Smooth muscle cell (in vitro differentiated cells): Measurements from ENCODE around the gene SH3BGRL3. TPM values are rescaled to one million over a fixed set of nuclear protein-coding genes. Genes with fewer than 3 reads are reported as not detected.

ENCODE experiments used
- DNase-seq: peaks from one replicate; lab custom pipeline; 2025; ENCODE audit not compliant: unreplicated experiment; lab: John Stamatoyannopoulos, UW
- H2AFZ ChIP-seq: fragments of 200-600 bp; sonication (generic); 2 replicates; pipeline ENCODE4 v1.6.0; 2016; ENCODE audit warnings: antibody characterized with exemption, low read depth, mild to moderate bottlenecking
- H3F3A ChIP-seq: fragments of 200-600 bp; sonication (generic); 2 replicates; pipeline ENCODE4 v1.6.0; 2017; ENCODE audit warnings: antibody characterized with exemption, low read depth
- H3K27ac ChIP-seq: fragments of 200-600 bp; sonication (generic); 2 replicates; pipeline ENCODE4 v1.5.1; 2016; ENCODE audit warnings: low read depth, mild to moderate bottlenecking
- H3K27me3 ChIP-seq: fragments of 200-600 bp; sonication (generic); 2 replicates; pipeline ENCODE4 v1.6.1; 2016; ENCODE audit warnings: low read depth, mild to moderate bottlenecking
- H3K36me3 ChIP-seq: fragments of 200-600 bp; sonication (generic); 2 replicates; pipeline ENCODE4 v1.5.1; 2016; ENCODE audit warnings: low read depth
- H3K4me1 ChIP-seq: fragments of 200-600 bp; sonication (generic); 2 replicates; pipeline ENCODE4 v1.5.1; 2016; ENCODE audit warnings: low read depth
- H3K4me2 ChIP-seq: fragments of 200-600 bp; sonication (generic); 2 replicates; pipeline ENCODE4 v1.6.0; 2016; ENCODE audit warnings: mild to moderate bottlenecking
- H3K4me3 ChIP-seq: fragments of 200-600 bp; sonication (generic); 2 replicates; pipeline ENCODE4 v1.5.1; 2016; ENCODE audit warnings: mild to moderate bottlenecking
- H3K79me2 ChIP-seq: fragments of 200-600 bp; sonication (generic); 2 replicates; pipeline ENCODE4 v1.6.0; 2016; ENCODE audit warnings: low read depth, mild to moderate bottlenecking
- H3K9ac ChIP-seq: fragments of 200-600 bp; sonication (generic); 2 replicates; pipeline ENCODE4 v1.6.0; 2016; ENCODE audit warnings: low read depth
- H3K9me3 ChIP-seq: fragments of 200-600 bp; sonication (generic); replicated peaks from 2 replicates; pipeline ENCODE4 v1.5.1; 2016; ENCODE audit warnings: low read depth
- H4K20me1 ChIP-seq: fragments of 200-600 bp; sonication (generic); 2 replicates; pipeline ENCODE4 v1.6.0; 2016; ENCODE audit warnings: low read depth
- WGBS: methylation state at CpG from one replicate; pipeline ENCODE4 v1.1.7; 2016; ENCODE audit warnings: low lambda C conversion rate; 5-methylcytosine and 5-hydroxymethylcytosine counted together
- polyA plus RNA-seq: library from polyadenylated mRNA; unstranded; fragments of >200 nt; fragmentation: Nextera tagmentation; extraction: Ambion mirVana; gene quantifications from 2 replicates; pipeline ENCODE4 v1.2.1, GENCODE V29; 2016
- total RNA-seq: library from RNA; depleted of rRNA; stranded (reverse); fragments of >200 nt; gene quantifications from 2 replicates; pipeline ENCODE4 v1.2.3, GENCODE V29; 2014
- TF ChIP-seq, protein P1 (sequence below): fragments of 200-600 bp; sonication (generic); IDR thresholded peaks from 2 replicates; pipeline ENCODE4 v1.5.1; 2017; ENCODE audit warnings: borderline replicate concordance, mild to moderate bottlenecking, antibody characterized with exemption; ENCODE audit not compliant: insufficient read depth, poor library complexity, severe bottlenecking

SH3BGRL3 gene
- total and polyA plus RNA-seq, 2 experiments from 2014 or later: 241 to 1,367 TPM

DNA sequence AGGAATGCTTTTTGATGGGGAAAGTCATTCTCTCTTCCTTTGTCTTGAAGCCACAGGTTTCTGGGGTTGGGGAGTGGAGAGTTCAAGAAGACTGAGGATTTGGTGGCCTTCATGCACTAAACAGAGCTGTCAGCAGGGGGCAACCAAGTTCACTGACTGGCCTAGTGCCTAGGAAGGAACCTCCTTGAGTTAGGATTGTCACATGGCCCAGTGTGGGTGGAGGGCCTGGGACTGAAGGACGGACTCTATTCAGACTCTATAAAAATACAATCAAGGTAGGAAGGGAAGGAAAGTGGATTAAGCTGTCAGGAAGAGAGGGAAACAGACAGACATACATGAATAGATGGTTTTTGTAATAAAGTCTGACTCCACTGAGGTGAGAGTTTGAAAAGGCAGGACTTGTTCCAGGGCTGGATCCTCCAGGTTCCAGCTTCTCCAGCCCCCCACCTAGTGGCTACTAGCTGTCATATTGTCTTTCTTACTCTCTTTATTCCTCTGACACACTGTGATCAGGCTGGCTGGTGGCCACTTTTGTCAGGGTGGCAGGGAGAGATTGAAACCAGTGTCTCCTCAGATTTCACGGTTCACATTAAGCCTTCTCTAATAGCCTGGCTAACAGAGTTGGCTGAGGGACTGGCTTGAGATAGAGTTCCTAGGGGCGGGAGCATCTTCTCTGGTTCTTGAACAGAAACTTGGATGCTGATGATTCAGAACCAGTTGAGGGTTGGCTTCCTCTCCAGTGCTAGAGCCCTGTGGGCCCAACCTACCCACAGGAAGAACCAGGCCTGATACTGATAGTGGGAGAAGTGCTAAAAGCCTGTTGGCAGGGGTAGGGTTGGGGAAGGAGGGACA is 4.1 kb upstream of the SH3BGRL3 start:
- 4% methylated on average over 3 of the region's 3 CpGs for WGBS
- Histone ChIP-seq H3K79me2 (no peaks in the 10 kb centered on the region), H3K4me2 (peak overlapping the region; percentile 44)

DNA sequence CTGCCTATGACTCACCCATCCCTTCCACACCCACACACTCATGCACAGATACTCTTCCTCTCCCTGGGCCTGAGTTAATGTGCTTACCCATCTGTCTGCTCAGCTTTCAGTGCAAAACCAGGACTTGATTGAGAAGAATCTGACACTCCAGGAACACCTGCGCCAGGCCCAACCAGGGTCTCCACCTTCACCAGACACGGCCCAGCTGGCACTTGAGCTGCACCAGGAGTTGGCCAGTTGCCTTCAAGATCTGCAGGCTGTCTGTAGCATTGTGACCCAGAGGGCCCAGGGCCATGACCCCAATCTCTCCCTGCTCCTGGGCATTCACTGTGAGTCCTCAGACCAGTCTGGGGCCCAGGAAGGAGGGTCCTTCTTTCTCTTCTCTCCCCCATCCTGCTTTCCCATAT is 3.5 kb upstream of the SH3BGRL3 start:
- H3K9ac ChIP-seq: peak overlapping the region; percentile 8
- no peaks in the 10 kb centered on the region for H3K27me3 ChIP-seq
- no peak overlapping the region for H3K4me3 ChIP-seq
- H3K36me3 ChIP-seq: no peaks in the 10 kb centered on the region
- H3K27ac ChIP-seq: peak overlapping the region; percentile 96
- H3K4me1 ChIP-seq: peaks cover 44% of the 10 kb centered on the region
- 86% methylated on average over 2 of the region's 2 CpGs for WGBS
- H2AFZ ChIP-seq: no peak overlapping the region
- no peaks in the 10 kb centered on the region for H3K79me2 ChIP-seq
- peak overlapping the region; percentile 94 for H3K4me2 ChIP-seq
- H4K20me1 ChIP-seq: peaks cover 11% of the 10 kb centered on the region
- TF ChIP-seq, protein P1, sequence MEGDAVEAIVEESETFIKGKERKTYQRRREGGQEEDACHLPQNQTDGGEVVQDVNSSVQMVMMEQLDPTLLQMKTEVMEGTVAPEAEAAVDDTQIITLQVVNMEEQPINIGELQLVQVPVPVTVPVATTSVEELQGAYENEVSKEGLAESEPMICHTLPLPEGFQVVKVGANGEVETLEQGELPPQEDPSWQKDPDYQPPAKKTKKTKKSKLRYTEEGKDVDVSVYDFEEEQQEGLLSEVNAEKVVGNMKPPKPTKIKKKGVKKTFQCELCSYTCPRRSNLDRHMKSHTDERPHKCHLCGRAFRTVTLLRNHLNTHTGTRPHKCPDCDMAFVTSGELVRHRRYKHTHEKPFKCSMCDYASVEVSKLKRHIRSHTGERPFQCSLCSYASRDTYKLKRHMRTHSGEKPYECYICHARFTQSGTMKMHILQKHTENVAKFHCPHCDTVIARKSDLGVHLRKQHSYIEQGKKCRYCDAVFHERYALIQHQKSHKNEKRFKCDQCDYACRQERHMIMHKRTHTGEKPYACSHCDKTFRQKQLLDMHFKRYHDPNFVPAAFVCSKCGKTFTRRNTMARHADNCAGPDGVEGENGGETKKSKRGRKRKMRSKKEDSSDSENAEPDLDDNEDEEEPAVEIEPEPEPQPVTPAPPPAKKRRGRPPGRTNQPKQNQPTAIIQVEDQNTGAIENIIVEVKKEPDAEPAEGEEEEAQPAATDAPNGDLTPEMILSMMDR: no peak
- no peaks in the 10 kb centered on the region for H3K9me3 ChIP-seq
- peaks cover 43% of the 10 kb centered on the region for H3F3A ChIP-seq
- no peak for DNase-seq

More for the DNA sequence above, 4.1 kb upstream of the SH3BGRL3 start:
- TF ChIP-seq, protein P1: peak; percentile 63
- Histone ChIP-seq H3F3A (peaks cover 43% of the 10 kb centered on the region), H3K36me3 (no peaks in the 10 kb centered on the region), H3K9me3 (no peaks in the 10 kb centered on the region), H4K20me1 (peaks cover 5% of the 10 kb centered on the region), H3K27me3 (no peaks in the 10 kb centered on the region), H2AFZ (no peak overlapping the region), H3K4me3 (no peak overlapping the region), H3K4me1 (peaks cover 38% of the 10 kb centered on the region), H3K27ac (peak overlapping the region; percentile 96), H3K9ac (peak overlapping the region; percentile 41)
- peak; percentile 31 for DNase-seq

DNA sequence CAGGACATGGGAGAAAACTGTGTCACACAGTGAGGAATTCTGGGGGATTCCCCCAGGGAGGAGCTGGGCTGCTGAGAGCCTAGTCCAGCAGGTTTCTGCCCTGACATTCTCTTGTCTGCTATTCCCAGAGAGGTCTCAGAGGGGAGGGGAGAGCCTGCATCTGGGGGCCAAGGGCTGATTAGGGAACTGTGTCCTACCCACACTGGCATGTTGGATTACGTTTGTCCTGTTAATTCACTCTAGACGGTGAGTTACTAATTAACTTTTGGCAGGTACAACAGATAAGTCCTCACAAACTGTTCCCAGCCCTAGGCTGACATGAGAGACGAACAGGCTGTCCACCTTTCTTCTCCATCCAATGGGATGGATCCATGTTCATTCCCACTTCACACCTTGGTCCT is 2.6 kb upstream of the SH3BGRL3 start:
- Histone ChIP-seq H3K36me3 (no peaks in the 10 kb centered on the region), H3K27ac (peak overlapping the region; percentile 96), H3K4me2 (peak overlapping the region; percentile 94), H3K79me2 (no peaks in the 10 kb centered on the region), H2AFZ (no peak overlapping the region), H3K27me3 (no peaks in the 10 kb centered on the region), H3K9me3 (no peaks in the 10 kb centered on the region), H3F3A (peaks cover 43% of the 10 kb centered on the region), H3K9ac (peak overlapping the region; percentile 25), H4K20me1 (peaks cover 18% of the 10 kb centered on the region), H3K4me1 (peaks cover 49% of the 10 kb centered on the region), H3K4me3 (no peak overlapping the region)
- no peak for DNase-seq
- TF ChIP-seq, protein P1: no peak
- WGBS: 60% methylated on average over 3 of the region's 3 CpGs

DNA sequence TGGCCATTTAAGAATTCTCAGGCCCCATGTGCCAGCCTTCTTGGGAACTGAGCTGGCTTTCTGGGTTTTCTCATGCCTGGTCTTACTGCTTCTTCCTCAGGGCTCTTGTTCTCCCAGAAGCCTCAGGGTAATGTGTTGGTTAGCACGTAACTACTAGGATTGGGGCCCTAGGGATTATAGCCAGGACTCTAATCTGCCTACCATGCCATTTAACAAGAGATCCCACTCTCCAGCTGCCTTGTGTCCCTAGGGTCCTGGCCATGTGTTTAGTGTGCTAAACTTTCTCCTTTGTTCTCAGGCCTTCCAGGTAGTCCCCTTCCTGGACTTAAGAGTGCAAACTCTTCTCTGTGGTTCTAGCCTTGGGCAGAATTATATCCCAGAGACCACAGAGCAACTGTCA is 2.2 kb upstream of the SH3BGRL3 start:
- peak overlapping the region; percentile 96 for H3K27ac ChIP-seq
- no peaks in the 10 kb centered on the region for H3K27me3 ChIP-seq
- 10% methylated on average over 1 of the region's 1 CpG for WGBS
- peaks cover 54% of the 10 kb centered on the region for H3K4me1 ChIP-seq
- H3K4me2 ChIP-seq: peak overlapping the region; percentile 94
- TF ChIP-seq, protein P1: no peak
- no peaks in the 10 kb centered on the region for H3K9me3 ChIP-seq
- H3K36me3 ChIP-seq: no peaks in the 10 kb centered on the region
- peaks cover 22% of the 10 kb centered on the region for H4K20me1 ChIP-seq
- H3K79me2 ChIP-seq: no peaks in the 10 kb centered on the region
- DNase-seq: no peak
- H3K9ac ChIP-seq: peak overlapping the region; percentile 25
- H3F3A ChIP-seq: peaks cover 44% of the 10 kb centered on the region
- H2AFZ ChIP-seq: no peak overlapping the region
- H3K4me3 ChIP-seq: no peak overlapping the region
